ENCODE data around the gene TMEM178A. TPM values are rescaled to one million over a fixed set of nuclear protein-coding genes. Genes with fewer than 3 reads are reported as not detected.
"Not testable (repeated sequence)": the region's sequence is repeated elsewhere in the genome, so short reads cannot be mapped to it uniquely, and the experiment has no call there.

TMEM178A gene
- total RNA-seq, 1 donor from 2014 or later: not detected

- no peaks in the 10 kb centered on the region for H3K9me3 Mint-ChIP-seq
- peaks cover 7% of the 10 kb centered on the region for H3K27me3 Mint-ChIP-seq
- intact Hi-C loops (cut with micrococcal nuclease): no loop called here
- TF ChIP-seq, protein P1, sequence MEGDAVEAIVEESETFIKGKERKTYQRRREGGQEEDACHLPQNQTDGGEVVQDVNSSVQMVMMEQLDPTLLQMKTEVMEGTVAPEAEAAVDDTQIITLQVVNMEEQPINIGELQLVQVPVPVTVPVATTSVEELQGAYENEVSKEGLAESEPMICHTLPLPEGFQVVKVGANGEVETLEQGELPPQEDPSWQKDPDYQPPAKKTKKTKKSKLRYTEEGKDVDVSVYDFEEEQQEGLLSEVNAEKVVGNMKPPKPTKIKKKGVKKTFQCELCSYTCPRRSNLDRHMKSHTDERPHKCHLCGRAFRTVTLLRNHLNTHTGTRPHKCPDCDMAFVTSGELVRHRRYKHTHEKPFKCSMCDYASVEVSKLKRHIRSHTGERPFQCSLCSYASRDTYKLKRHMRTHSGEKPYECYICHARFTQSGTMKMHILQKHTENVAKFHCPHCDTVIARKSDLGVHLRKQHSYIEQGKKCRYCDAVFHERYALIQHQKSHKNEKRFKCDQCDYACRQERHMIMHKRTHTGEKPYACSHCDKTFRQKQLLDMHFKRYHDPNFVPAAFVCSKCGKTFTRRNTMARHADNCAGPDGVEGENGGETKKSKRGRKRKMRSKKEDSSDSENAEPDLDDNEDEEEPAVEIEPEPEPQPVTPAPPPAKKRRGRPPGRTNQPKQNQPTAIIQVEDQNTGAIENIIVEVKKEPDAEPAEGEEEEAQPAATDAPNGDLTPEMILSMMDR (IDR thresholded peaks at IDR 0.05): no peak
- ATAC-seq (ENCODE audit: low read depth) (no peak), DNase-seq (no peak)
- ChIA-PET CTCF (no interaction called here), POLR2A (no interaction called here)
- no peaks in the 10 kb centered on the region for H3K36me3 Mint-ChIP-seq (ENCODE audit: low read depth)
- H3K4me3 Mint-ChIP-seq: no peak overlapping the region
- H3K27ac Mint-ChIP-seq: no peak overlapping the region
- peaks cover 5% of the 10 kb centered on the region for H3K4me1 Mint-ChIP-seq
Measured at GRCh38 chr2:39723497-39723896, 57.8 kb downstream of the TMEM178A start.

GRCh38 chr2:39723946-39724827, 58.5 kb downstream of the TMEM178A start:
- H3K4me3 Mint-ChIP-seq: no peak overlapping the region
- H3K27me3 Mint-ChIP-seq: peaks cover 7% of the 10 kb centered on the region
- H3K4me1 Mint-ChIP-seq: peaks cover 11% of the 10 kb centered on the region
- intact Hi-C loops (cut with micrococcal nuclease): no loop called here
- ChIA-PET CTCF (no interaction called here), POLR2A (no interaction called here)
- DNase-seq (no peak), ATAC-seq (ENCODE audit: low read depth) (no peak)
- H3K9me3 Mint-ChIP-seq: no peaks in the 10 kb centered on the region
- TF ChIP-seq, protein P1 (IDR thresholded peaks at IDR 0.05): no peak
- no peak overlapping the region for H3K27ac Mint-ChIP-seq
- H3K36me3 Mint-ChIP-seq (ENCODE audit: low read depth): no peaks in the 10 kb centered on the region

- Mint-ChIP-seq H3K36me3 (ENCODE audit: low read depth) (no peaks in the 10 kb centered on the region), H3K4me3 (no peak overlapping the region), H3K4me1 (peaks cover 11% of the 10 kb centered on the region), H3K9me3 (no peaks in the 10 kb centered on the region), H3K27ac (no peak overlapping the region), H3K27me3 (peaks cover 7% of the 10 kb centered on the region)
- no peak for ATAC-seq (ENCODE audit: low read depth)
- CTCF ChIA-PET: no interaction called here
- POLR2A ChIA-PET: no interaction called here
- DNase-seq: no peak
- intact Hi-C loops (cut with micrococcal nuclease): no loop called here
- TF ChIP-seq, protein P1 (IDR thresholded peaks at IDR 0.05): no peak
Measured at GRCh38 chr2:39724828-39725144, 59.1 kb downstream of the TMEM178A start.

DNA sequence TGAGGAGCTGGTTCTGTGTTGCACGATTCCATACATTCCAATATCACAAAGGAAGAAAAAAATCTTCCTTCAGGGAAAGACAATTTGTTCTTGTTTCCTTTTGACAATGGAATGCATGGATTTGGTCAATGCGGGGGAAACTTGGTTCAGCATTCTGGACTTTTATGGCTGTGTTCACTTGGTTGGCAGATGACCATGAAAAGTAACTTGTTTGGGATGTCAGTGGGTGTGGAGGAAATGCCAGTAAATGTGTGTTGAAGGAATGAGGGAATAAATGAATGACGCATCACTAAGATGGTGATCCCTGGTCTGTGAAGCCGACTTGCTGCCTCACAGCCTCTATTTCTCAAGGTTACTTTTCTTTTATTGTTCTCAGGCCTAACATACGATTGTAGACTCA, 59.7 kb downstream of the TMEM178A start:
- intact Hi-C loops (cut with micrococcal nuclease): no loop called here
- TF ChIP-seq, protein P1 (IDR thresholded peaks at IDR 0.05): no peak
- POLR2A ChIA-PET: no interaction called here
- CTCF ChIA-PET: no interaction called here
- DNase-seq (no peak), ATAC-seq (ENCODE audit: low read depth) (no peak)
- no peaks in the 10 kb centered on the region for H3K9me3 Mint-ChIP-seq
- peaks cover 11% of the 10 kb centered on the region for H3K4me1 Mint-ChIP-seq
- peaks cover 5% of the 10 kb centered on the region for H3K27me3 Mint-ChIP-seq
- H3K36me3 Mint-ChIP-seq (ENCODE audit: low read depth): no peaks in the 10 kb centered on the region
- no peak overlapping the region for H3K27ac Mint-ChIP-seq
- H3K4me3 Mint-ChIP-seq: no peak overlapping the region

- DNase-seq; H3K27me3 Mint-ChIP-seq; ATAC-seq (ENCODE audit: low read depth); H3K36me3 Mint-ChIP-seq (ENCODE audit: low read depth); intact Hi-C loops (cut with micrococcal nuclease); H3K9me3 Mint-ChIP-seq; H3K4me3 Mint-ChIP-seq; H3K27ac Mint-ChIP-seq; POLR2A ChIA-PET: not testable (repeated sequence)
- H3K4me1 Mint-ChIP-seq: peaks cover 11% of the 10 kb centered on the region
- CTCF ChIA-PET: interaction anchor here (0.7 to 8.2 kb wide), 4 partner anchors 40 to 500 kb away, joined by 3 to 120 read pairs (median 14); no protein-coding TSS in a partner anchor
Measured at GRCh38 chr2:39728085-39728484, 62.4 kb downstream of the TMEM178A start.

All from activated B cell treated with CpG ODN at 0.5 μM for 24 hours (primary cell).